GM21717 (cell line): ENCODE measurements around the gene TP53BP2.

Experiments
- ATAC-seq: cut with Tn5 transposase; IDR thresholded peaks from one replicate; pipeline ENCODE4 v1.9.1; 2021; ENCODE audit warnings: mild to moderate bottlenecking, moderate library complexity; ENCODE audit not compliant: unreplicated experiment

TP53BP2 gene

DNA sequence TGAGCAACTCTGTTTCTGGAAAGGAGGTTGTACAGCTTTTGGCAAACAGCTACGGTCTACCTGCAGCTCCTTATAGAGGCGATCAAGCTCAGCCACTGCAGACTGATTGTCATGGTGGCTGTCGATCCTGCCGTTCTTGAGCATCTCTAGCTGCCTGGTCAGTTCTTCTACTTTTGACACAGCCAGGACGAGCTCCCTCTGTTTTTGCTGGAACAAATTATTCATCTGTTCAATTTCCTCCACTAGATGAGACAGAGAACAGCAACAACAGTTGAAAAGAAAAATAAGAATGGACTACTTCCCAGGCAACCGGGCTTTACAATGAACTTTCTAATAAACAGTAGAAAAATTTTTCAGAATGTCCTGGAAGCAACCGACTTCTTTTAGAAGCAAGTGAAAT, 42.5 kb downstream of the TP53BP2 start:
- ATAC-seq, result no peak

DNA sequence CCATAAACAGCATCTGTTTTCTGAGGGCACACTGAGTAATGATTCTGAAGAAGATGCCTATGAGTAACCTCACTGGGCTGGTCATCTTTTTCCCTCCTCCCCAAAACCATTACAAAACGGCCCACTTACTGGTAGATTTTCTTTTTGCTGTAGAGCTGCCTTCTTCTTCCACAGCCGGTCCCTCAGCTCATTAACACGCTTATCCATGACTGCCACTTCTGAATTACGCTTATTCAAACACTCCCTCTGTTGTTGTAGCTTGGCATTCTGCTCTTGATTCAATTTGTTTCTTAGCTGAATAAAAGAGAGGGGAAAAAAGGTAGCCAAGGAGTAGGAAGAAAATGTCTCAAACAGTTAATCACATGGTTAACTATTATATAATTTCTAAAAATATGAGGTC, 43.1 kb downstream of the TP53BP2 start:
- ATAC-seq, result no peak

DNA sequence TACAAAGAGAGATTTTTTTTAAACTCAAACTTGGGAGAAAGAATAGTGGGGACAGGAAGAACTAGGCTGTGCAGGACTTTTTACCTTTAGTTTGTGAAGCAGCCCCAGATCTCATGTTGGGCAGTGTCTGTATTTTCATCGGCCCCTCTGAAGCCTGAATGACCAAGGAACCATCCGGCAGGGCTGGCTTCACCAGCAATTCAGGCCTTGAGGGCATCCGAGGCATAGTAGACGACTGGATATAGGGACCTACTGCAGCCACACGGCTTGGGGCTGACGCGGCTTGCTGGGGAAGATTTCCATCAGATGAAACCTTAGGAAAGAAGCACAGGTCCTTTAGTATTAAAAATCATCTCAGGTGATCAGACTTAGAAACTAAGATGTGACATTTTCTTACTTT, 43.7 kb downstream of the TP53BP2 start:
- no peak for ATAC-seq

DNA sequence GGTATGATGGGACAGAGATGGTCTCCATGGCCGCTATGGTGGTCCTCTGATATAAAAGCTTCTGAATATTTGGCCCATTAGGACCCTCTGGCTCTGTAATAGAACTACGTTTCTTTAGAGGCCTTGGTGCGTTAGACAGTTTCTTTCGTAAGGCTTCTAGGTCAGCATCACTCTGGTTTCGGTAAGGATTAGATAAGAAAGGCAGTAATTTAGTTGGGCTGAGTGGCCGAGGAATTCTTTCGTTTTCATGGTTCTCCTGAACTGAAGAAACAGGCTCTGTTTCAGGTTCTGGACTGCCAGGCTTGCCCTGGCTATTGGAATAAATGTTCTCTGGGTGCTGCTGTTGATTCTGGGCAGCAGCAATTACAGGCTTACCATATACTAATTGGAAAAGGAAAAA, 49.5 kb downstream of the TP53BP2 start:
- no peak for ATAC-seq

DNA sequence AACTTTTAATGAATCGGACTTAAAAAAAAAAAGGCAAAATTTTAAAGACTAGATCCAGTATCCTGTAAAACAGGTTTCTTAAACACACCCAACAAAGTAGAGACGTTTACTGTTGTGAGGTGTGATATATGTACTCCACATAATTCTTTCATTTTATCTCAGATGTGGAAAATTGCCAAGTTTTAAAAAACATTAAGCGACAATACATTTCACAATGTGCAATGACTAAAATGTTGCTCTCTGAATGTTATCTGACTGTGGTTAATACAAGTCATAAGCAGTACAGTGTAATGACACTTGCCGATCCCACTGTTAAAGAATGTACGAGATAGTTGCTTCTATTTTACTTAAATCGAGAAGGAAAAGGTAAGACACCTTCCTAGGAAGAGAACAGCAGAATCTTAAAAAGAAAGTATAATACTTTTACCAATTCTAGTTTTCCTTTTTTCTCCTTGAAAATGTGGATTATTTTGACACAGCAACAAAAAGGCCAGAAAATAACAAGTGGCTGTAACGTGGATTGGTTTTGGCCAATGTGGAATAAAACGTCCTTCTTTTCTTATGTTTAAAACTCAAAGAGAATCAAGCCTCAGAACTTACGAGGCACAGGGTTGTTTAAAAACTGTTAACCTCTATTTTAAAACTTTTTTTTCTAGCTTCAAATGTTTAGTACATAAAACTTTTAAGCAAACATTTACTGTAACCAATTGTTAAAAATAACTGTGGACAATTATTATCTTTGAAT, 51.4 kb downstream of the TP53BP2 start:
- no peak for ATAC-seq

DNA sequence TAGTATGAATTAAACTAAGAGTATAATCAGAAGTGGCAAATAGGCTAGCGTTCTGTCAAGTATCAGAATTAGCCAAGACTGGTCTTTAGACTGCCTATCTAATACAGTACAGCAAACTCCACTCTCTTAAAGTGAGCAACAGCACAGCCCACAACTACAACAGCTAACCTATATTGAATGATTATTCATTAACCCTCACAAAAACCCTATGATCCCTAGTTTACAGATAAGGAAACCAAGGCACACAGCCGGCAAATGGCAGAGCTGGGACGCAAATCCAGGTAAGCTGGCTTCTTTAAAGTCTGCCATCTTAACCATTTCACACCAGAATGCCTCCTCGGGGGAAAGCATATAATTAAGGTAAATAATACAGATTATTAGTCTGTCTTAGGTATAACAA, 52.0 kb downstream of the TP53BP2 start:
- no peak for ATAC-seq

DNA sequence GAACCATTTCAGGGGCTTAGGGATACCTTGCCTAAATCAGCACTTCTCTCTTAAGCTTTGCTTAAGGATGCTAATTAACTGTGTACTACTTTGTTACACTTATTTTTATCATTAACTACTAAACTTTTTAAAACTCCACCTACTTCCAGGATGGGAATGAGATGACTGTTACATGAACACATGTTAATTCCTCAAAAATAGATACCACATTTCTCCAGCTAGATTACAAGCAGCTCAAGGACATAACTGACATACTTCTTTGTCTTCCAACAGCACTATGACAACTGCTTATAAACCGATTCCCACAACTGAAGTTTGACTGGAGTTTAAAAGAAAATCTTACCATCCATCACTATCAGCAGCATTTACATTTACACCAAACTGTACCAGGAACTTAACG, 53.7 kb downstream of the TP53BP2 start:
- ATAC-seq, result no peak

DNA sequence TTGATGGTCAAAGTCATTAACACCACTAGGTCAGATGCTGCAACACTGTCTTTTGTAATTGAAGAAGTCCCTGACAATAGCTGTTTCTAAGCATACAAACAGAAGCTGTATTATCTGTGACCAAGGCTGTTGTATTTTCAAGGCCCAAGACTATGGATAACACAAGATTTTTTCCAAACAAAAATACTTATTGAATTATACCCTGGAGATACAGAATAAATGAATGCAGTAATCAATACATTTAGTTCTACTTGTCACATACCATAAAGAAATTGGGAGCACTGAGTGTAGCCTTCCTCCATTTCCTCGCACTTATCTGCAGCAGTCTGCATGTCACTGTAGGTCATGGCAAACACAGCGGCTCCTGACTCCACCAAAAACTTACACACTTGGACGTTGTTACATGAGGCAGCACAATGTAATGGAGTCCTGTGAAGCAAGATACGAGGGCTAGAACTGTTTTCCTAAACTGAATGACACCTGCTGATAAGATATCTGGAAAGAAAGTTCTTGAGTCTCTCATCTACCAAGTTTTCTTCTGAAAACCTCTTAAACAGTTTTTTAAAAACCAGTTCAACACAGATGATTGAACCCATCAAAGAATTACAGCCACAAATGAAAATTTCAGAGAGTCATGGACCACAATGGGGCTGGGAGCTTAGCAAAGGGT, 56.9 kb downstream of the TP53BP2 start:
- ATAC-seq, result no peak

DNA sequence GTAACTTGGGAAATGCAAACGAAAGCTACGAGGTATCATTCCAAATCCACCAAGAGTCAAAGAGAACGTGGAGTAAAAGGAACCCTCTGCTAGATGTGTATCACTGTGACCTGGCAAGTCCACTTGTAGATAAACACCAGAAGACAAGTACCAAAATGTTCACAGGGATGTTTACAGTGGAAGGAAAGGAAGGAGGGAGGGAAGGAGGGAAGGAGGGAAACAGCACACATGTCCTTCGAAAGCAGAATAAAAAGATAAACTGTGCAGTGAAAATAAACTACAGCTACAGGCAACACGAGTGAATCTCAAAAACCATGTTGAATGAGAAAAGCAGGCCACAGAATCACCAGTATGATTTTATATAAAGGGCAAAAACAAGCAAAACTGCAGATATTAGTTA, 59.9 kb downstream of the TP53BP2 start:
- no peak for ATAC-seq

DNA sequence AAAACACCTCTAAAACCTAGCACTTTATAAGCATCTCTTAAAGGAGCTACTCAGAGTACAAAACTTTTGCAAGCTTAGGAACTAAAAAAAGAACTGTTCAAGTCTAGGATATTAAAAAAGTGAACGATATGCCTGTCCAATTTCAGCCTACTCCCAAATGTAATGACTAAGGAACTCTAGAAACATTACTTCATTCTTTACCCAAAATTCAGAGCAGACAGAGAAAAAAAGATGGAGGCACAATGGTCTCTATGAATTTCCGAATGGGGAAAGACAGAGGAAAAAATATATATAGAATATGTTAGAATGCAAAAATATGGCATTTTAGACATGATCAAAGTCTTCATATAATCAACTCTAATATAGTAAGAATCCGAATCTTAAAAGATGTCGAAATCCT, 61.2 kb downstream of the TP53BP2 start:
- no peak for ATAC-seq

DNA sequence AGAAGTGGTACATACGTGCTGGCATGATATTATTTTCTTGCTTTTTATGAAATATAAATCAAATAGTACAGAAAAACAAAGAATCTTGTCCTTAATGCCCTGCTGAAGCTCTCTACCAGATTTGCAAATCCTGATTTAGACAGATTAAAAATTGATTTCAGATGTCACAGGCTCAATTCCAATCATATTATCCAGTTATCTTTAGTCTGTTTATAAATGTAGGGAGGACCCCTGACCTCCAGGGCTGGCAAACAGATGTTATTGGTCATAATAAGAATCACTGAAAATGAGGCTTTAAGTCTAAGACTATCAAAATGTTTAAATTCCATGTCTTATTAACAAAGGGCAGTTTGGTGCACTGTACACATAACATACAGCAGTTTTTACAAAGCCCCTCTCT, 62.1 kb downstream of the TP53BP2 start:
- no peak for ATAC-seq

DNA sequence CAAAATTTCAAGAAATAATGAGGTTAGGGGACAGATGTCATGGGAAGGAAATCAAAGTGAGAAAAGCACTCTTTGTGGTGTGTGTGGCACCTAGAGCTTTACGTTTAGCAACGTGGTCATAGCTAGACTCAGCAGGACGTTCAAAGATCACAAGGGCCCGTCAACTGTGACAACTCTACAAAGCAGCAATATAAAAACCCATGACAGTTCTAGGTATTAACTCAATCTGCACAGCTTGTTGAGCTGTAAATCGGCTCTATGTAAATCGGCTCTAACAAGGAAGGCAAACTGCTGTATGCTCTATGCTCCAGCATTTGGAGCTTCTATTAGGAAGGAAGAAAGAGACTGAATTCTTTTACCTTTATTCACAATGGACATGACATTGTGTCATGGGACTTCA, 64.8 kb downstream of the TP53BP2 start:
- no peak for ATAC-seq

DNA sequence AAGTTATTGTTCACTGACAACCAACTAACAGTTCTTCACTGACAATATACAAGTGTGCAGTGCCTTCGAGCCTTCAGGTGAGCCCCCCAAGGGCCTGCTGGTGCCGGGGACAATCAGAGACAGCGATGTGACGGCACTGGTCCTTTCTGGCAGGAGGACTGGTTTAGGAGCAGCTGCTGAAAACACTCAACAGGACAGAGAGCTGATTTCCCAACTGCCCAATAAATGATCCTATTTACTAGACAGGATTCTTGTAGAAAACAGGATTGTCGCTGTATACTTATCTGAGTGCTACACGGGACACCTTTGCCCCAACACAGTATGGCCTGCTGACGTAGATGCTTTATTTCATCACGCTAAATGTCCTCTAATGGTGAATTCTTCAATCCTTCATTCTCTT, 65.4 kb downstream of the TP53BP2 start:
- ATAC-seq, result no peak

DNA sequence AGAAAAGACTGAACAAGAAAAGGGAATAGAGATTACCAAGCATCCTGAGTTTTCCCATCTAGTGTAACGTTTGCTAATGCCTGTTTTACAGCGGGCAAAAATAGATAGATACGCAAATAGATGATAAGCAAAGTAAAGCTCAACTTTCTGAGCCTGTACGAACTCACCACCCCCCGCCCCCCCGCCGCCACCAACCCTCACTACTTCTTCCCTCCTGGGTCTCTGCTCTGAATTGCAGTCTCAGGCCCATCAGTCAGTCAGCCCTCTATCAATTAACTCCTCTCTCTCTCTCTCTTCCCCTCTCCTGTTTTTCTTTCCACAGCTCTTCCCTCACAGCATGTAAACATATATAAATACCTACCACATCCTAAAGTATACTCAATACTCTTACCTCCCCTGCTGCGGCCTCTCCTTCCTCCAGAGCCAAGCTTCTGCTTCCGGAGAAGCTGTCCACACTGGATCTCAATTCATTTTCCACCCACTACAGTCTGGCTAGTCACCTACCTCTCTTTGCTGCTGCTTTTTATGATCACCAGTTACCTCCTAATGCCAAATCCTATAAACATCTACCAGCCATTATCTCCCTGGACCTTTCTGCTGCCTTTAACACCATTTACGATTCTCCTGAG, 68.8 kb downstream of the TP53BP2 start:
- no peak for ATAC-seq

DNA sequence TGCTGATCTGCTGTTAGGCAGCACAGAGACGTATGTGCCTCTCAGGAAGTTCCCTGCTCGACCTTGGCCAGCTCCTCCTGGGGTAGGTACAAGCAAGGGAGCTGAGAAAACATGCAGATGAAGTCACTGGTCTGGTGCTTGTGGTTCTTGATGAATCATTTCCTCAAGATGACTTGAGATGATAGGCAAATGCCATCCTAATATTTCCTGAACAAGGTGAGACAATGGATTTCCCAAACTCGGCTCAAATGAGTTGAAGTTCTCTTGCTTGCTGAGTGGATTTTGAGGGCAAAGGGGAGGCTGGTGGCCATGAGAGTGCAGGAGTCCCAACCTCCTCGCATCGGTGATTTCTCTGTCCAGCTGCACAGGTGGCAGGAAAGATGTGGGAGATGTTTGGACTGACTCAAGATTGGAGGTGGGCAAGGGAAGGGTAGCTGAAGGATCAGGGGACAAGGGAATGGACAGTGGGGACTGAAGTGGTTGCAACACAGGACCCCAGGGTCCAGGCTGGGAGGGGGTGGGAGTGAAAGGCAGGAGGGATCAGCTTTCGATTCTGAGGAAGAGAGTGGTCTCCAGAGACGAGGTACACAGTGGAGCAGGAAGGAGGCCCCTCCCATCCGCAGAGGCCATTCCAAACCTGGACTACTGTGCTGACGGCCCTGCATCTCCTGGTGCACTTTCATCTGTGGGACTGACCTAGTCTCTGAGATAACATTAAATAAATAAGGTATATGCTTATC, 69.5 kb downstream of the TP53BP2 start:
- ATAC-seq, result no peak

DNA sequence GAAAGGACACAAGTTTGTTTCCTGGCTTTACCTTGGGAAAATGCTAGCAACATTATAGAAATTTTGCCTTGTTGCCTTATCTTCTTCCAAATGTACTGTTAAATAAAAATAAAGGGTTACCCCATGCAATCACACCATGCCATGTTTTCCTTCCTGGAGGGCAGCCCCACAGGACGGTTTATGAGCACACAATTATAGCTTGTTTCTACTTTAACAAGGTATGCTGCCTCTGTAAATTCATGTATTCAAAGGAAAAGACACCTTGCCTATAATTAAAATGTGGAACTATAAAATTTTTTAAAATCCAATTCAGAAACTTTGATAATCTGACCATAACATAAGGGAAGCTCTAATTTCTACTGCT, 70.1 kb downstream of the TP53BP2 start:
- no peak for ATAC-seq

DNA sequence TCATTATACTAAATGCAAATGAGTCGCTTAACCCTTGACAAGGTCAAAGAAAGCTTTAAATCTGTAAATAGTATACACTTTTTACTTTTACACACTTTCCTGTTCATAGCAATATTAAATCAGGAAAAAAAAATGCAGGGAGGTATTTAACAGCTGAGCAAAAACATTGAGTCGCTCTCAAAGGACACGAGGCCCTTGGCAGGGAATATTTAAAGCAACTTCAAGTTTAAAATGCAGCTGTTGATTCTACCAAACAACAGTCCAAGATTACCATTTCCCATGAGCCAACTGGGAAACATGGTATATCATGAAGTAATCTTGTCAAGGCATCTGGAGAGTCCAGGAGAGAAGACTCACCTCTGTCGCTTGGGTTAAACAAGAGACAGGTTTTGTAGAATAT, 70.7 kb downstream of the TP53BP2 start:
- ATAC-seq, result no peak

DNA sequence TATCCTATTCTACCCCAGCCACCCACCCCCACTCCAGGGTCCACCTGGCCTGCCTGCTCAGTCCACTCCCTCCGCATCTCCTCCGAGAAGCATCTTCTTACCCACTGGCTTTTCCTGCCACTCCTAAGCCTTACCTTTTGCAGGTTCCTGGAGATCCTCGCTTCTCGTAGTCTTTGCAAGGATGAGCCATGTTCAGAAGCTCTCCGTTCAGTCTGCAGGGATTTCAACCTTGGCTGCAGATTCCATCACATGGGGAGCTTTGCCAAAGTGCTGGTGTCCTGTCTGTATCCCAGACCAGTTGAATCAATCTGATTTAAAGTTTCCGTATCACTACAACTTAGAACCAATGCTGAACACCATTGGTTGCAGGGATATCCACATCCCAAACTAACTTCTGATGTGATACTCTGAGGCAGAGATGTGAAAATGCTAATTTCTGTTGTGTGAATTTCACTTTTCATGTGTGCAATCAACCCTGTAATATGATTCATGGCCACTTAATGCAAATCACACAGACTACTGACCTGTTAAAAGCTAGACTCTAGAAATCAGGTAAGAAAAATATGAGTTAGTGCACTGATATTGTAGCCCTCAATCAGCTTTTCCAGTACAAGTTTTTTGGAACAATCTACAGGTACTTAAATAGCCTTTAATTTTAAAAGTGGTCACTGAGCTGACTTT, 71.5 kb downstream of the TP53BP2 start:
- ATAC-seq, result no peak

DNA sequence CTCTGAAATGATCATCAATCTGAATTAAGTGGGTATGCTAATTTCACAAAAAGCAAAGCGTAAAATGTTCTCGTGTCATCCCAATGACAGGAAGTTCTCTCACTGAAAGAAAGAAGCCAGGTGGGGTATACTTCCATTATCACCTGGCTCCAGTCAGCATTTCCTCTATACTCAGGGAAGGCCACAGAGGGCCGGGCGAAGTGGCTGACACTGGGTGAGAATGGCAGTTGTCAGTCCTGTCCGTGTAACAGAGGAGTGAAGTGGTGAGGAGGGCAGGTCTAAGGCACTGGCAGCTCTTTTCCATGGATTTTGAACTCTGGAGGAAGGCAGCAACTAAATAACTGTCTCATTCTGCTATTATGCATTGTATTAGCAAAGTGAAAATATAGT, 73.0 kb downstream of the TP53BP2 start:
- ATAC-seq, result no peak

DNA sequence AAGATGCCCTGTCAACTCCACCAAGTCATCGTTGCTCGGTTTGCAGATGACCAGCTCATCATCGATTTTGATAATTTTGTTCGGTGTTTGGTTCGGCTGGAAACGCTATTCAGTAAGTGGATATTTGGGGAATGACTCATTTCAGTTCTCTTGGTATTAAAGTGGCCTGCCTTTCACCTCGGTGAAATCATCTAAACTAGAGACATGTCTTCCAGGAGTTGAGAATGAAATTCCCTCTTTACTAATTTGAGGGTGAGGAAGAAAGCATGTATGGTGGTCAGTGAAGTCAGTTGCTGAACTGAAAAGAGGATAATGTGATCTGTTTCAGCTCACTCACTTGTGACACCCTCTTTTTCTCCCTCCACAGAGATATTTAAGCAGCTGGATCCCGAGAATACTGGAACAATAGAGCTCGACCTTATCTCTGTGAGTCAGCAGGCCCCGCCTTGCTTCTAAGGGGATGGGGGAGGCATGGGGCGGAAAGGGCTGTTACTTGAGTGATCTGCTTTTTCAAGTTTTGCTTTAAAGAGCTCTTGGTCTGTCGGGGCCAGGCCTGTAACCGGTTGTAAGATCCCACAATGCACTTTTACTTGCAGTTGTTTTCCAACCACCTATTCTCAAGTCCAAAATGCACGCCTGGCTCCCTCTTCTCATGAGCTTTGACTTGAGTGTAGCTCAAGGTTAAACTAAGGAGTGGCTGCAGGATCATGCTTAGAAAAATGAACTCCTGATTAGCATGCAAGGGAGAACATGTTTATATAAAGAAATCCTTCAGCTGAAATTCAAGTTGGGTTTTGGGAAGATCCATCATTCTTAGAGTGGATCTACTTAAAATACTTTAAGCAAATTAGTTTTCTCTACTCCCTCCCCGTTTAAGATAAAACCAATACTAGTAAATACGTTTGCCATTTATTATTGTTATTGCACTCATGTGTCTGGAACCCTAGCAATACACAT, 73.7 kb downstream of the TP53BP2 start:
- ATAC-seq, result no peak
